Activated CD8-positive, alpha-beta memory T cell treated with anti-CD3 and anti-CD28 coated beads for 36 hours (primary cell): ENCODE data around the gene YPEL2. TPM values are rescaled to one million over a fixed set of nuclear protein-coding genes. Genes with fewer than 3 reads are reported as not detected.

Source experiments
- CTCF ChIA-PET: fragments of 350-600 bp; sonication (Branson Sonifier 250); formaldehyde crosslinking; loops from one replicate; lab custom pipeline; 2021; ENCODE audit warnings: antibody characterized with exemption; lab: Charles Lee
- POLR2A ChIA-PET: fragments of 350-600 bp; sonication (Branson Sonifier 250); formaldehyde crosslinking; loops from one replicate; lab custom pipeline; 2021; ENCODE audit warnings: antibody characterized with exemption; lab: Charles Lee
- total RNA-seq, 2 experiments: library from RNA; stranded (reverse); gene quantifications; one replicate each; pipeline ENCODE4 v1.2.3, GENCODE V29; 2021

Gene YPEL2
- total RNA-seq, 2 experiments from 2014 or later: 4.1 to 5.6 TPM

- ChIA-PET CTCF (no interaction called here), POLR2A (interaction anchor here (0.5 kb wide), 1 partner anchor 39 kb away, joined by 9 read pairs; no protein-coding TSS in a partner anchor)
Measured at GRCh38 chr17:59368218-59368857, 36.9 kb downstream of the YPEL2 start.

- POLR2A ChIA-PET: no interaction called here
- CTCF ChIA-PET: interaction anchor here (0.6 kb wide), 1 partner anchor 40 kb away, joined by 3 read pairs; no protein-coding TSS in a partner anchor
Measured at GRCh38 chr17:59369031-59369975, 37.8 kb downstream of the YPEL2 start.

DNA sequence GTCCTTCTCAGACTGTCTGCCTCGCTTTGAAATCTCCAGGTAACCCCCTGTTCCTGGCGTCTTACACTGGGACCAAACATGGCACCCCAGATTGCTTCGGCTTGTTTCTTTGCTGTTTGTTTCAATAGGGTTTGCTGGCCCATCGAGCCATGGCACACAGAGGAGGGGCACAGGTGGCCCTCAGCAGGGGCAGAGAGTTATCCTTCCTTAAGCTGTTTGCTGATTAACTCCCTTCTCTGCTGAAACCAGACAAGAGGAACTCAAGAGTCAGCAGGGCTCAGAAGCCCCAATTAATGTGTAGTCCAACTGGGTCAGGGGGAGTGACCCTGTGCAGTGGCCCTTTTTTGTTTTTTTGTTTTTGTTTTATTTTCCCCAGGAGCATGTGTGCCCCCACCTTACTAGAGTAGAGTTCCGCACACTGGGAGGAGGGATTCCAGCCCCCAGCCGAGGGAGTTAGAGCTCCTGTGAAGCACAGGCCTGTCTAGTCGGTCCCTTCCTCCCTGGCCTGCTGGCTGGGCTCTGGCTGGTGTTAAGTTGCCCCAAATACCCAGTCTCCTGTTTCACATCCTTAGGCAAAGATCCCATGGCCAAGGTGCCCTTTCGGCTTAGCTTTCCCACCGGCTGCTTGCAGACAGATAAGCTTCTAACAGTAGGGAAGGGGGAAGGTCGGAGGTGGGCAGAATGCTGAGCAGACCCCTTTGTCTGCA, 39.3 kb downstream of the YPEL2 start:
- POLR2A ChIA-PET: no interaction called here
- CTCF ChIA-PET: interaction anchor here (1.5 kb wide), 1 partner anchor 8 kb away, joined by 4 read pairs; no protein-coding TSS in a partner anchor

- CTCF ChIA-PET: interaction anchor here (1.5 kb wide), 1 partner anchor 9 kb away, joined by 4 read pairs; no protein-coding TSS in a partner anchor
- POLR2A ChIA-PET: no interaction called here
Measured at GRCh38 chr17:59371416-59372100, 40.1 kb downstream of the YPEL2 start.

DNA sequence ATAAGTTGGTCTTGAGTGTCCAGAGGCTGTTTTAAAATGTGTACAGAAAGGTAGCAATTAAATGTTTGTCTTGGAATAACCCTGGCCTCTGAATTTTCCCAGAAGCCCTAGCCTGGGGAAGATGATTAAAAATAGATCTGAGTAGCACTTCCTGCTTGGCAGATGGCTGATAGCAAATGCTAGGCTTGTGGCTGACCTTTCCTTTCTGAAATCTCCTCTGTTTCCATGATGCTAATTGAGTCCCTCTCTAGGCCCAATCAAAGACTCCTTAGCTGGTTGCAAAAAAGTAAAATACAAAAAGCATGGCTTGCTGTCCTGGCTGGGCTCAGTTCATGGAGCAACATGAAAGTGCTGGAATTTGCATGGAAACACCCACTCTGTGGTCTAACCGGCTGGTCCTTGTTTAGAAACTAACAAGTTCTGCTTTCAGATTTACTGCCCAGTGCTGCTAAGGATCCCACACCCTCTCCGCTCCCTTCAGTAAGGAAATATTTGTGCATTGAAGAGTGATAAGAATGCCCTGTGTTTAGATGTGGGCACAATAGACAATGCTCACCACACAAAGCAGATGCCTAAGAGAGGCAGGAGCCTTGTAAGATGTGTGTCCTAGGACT, 40.8 kb downstream of the YPEL2 start:
- POLR2A ChIA-PET: no interaction called here
- CTCF ChIA-PET: no interaction called here

GRCh38 chr17:59373882-59374495, 42.5 kb downstream of the YPEL2 start:
- ChIA-PET CTCF (no interaction called here), POLR2A (no interaction called here)

DNA sequence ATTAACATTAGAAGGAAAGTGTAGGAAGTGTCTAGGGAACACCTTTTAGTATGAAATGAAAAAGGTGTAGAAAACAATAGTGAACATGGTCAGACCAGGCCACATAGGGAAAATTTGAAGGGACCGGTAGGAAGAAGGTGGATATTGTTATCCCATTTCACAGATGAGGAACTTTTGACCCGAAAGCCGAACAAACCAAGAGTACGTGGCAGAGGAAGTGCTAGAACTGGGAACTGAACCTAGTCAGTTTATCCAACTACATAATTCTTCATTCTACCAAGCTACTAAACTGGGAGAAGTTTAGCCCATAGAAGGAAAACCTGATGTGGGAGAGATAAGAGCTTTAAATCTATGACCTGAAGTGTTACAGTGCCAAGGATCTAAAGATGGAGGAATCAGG, 43.2 kb downstream of the YPEL2 start:
- ChIA-PET POLR2A (no interaction called here), CTCF (no interaction called here)

DNA sequence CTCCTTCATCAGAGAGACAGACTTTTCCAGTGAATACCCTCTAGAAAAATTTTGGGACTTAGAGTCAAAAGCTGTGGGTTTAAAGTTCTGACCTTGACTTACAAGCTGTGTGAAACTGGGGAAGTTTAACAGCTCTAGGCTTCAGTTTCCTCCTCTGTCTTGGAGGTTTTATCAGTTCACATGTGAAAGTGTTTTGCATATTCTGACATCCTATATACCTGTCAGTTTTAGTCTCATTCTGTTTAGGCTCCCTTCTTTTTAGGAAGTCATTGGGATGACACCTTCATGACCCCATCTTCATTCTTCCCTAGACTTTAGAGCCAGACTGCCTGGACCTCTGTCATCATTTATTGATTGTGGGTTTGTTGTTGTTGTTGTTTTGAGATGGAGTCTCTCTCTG, 44.4 kb downstream of the YPEL2 start:
- ChIA-PET CTCF (interaction anchor here (0.6 to 1.5 kb wide), 2 partner anchors 10 to 47 kb away, joined by 3 read pairs; no protein-coding TSS in a partner anchor), POLR2A (no interaction called here)

DNA sequence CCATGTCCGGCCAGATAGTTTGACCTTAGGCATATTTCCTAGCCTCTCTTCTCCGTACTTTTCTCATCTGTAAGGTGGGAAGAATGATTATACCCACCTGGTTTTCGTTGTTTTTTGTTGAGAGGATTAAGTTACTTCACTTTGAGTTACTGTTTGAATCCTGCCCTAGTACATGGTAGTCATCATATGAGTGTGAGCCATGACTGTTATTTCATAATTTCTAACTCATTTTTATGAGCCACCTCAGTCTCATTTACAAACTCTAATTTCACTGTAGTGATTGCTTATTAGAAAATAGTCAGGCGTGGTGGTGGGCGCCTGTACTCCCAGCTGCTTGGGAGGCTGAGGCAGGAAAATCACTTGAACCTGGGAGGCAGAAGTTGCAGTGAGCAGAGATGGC, 45.1 kb downstream of the YPEL2 start:
- POLR2A ChIA-PET: no interaction called here

GRCh38 chr17:59377410-59377809, 46.0 kb downstream of the YPEL2 start:
- POLR2A ChIA-PET: no interaction called here
- CTCF ChIA-PET: no interaction called here

More for the DNA sequence above, 45.1 kb downstream of the YPEL2 start:
- CTCF ChIA-PET: interaction anchor here (1.5 kb wide), 1 partner anchor 47 kb away, joined by 3 read pairs; no protein-coding TSS in a partner anchor

DNA sequence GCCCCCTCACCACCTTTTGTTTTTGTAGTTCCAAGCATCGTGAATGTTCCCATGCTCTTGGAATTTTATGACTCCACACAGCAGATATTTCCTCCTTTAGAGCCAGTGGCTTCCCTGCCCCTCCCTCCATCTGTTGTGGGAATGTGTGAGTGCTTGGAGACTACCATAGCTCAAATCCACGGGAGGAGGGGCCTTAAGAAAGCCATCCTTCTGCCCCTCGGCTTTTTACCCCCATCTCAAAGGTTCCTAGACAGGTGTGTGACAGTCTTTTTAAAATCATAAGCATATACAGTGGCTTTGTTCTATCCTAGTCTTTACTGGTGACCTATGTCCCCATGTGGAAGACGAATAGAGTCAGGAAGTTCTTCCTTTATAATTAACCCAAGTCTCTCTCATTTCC, 47.2 kb downstream of the YPEL2 start:
- CTCF ChIA-PET: no interaction called here
- POLR2A ChIA-PET: no interaction called here

GRCh38 chr17:59380474-59380873, 49.0 kb downstream of the YPEL2 start:
- ChIA-PET CTCF (interaction anchor here (1.5 kb wide), 1 partner anchor 51 kb away, joined by 3 read pairs; no protein-coding TSS in a partner anchor), POLR2A (no interaction called here)

- ChIA-PET CTCF (no interaction called here), POLR2A (no interaction called here)
Measured at GRCh38 chr17:59381716-59382570, 50.5 kb downstream of the YPEL2 start.

DNA sequence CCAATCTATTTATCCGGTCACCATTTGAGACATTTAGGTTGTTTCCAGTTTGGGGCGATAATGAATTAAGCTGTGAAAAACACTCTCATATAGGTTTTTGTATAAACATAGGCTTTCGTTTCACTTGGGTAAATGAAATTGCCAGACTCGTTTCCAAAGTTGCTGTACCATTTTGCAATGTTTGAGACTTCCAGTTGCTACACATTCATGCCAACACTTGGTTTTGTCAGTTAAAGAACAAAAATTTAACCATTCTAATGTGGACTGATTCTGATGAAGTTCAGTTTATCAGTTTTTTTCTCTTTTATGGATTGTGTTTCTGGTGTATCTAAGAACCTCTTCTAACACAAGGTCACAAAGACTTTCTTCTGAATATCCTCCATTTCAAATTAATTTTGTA, 52.4 kb downstream of the YPEL2 start:
- POLR2A ChIA-PET: no interaction called here
- CTCF ChIA-PET: interaction anchor here (1.0 kb wide), 1 partner anchor 52 kb away, joined by 3 read pairs; no protein-coding TSS in a partner anchor

- ChIA-PET POLR2A (no interaction called here), CTCF (interaction anchor here (1.0 kb wide), 1 partner anchor 22 kb away, joined by 4 read pairs; no protein-coding TSS in a partner anchor)
Measured at GRCh38 chr17:59387351-59388068, 56.1 kb downstream of the YPEL2 start.

DNA sequence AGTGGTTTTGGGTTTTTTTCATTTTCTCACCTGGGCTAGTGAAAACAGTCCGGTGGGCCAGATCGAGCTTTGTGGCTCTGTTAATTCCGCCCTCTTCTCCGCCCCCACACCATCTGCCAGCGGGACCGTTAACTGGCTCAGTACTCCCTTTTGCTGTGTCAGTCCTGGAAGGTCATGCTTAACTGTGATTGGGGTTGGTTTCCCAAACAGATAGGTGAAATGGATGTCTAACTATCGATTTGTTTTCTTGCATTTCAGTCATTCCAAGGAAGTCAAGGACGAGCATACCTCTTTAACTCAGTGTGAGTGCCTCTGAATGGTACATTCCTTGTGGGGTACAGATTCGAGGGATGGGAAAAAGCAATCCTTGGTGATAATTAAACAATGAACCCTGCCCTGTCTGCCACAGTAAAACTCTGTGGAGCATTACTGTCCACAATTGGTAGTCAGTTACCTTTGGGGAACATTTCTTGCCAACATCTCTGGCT, 56.7 kb downstream of the YPEL2 start:
- ChIA-PET CTCF (interaction anchor here (0.9 to 1.0 kb wide), 2 partner anchors 23 to 53 kb away, joined by 3 to 4 read pairs; no protein-coding TSS in a partner anchor), POLR2A (no interaction called here)
